H9 (cell line): ENCODE measurements around the gene ULK4. TPM values are rescaled to one million over a fixed set of nuclear protein-coding genes. Genes with fewer than 3 reads are reported as not detected.

Experiments used
- DNase-seq: peaks from one replicate; pipeline ENCODE4 v3.0.0-alpha.2; 2017
- H2AFZ ChIP-seq: one replicate; pipeline ENCODE4 v1.6.1; 2013; ENCODE audit warnings: mild to moderate bottlenecking, low read length, control low read depth, moderate library complexity
- H2AK5ac ChIP-seq: 2 replicates; pipeline ENCODE4 v1.6.1; 2013; ENCODE audit warnings: low read length, control low read depth, mixed read lengths; ENCODE audit not compliant: insufficient read length
- H2BK120ac ChIP-seq: one replicate; pipeline ENCODE4 v1.6.1; 2013; ENCODE audit warnings: low read depth, mild to moderate bottlenecking, low read length, control low read depth, inconsistent platforms; ENCODE audit not compliant: poor library complexity, severe bottlenecking
- H2BK12ac ChIP-seq: 2 replicates; pipeline ENCODE4 v1.6.1; 2013; ENCODE audit warnings: low read length, control low read depth, mixed read lengths, low read depth; ENCODE audit not compliant: insufficient read length
- H2BK15ac ChIP-seq: 2 replicates; pipeline ENCODE4 v1.6.1; 2013; ENCODE audit warnings: low read depth, low read length, control low read depth
- H2BK20ac ChIP-seq: one replicate; pipeline ENCODE4 v1.6.1; 2013; ENCODE audit warnings: low read depth, mild to moderate bottlenecking, low read length, control low read depth, inconsistent platforms; ENCODE audit not compliant: poor library complexity, severe bottlenecking
- H2BK5ac ChIP-seq: 2 replicates; pipeline ENCODE4 v1.6.1; 2013; ENCODE audit warnings: low read length, control low read depth, mixed read lengths; ENCODE audit not compliant: insufficient read length
- H3K14ac ChIP-seq: 2 replicates; pipeline ENCODE4 v1.6.1; 2013; ENCODE audit warnings: low read length, control low read depth; ENCODE audit not compliant: insufficient read depth
- H3K18ac ChIP-seq: 2 replicates; pipeline ENCODE4 v1.6.1; 2013; ENCODE audit warnings: low read depth, mild to moderate bottlenecking, mixed read lengths, low read length, control low read depth; ENCODE audit not compliant: insufficient read length
- H3K23ac ChIP-seq: 2 replicates; pipeline ENCODE4 v1.6.1; 2013; ENCODE audit warnings: low read length, control low read depth, mixed read lengths, low read depth; ENCODE audit not compliant: insufficient read length
- H3K23me2 ChIP-seq: 2 replicates; pipeline ENCODE4 v1.6.1; 2013; ENCODE audit warnings: low read depth, mild to moderate bottlenecking, mixed read lengths, low read length, control low read depth; ENCODE audit not compliant: insufficient read length, poor library complexity, severe bottlenecking
- H3K27ac ChIP-seq: 2 replicates; pipeline ENCODE4 v1.5.1; 2013; ENCODE audit warnings: low read length, control low read depth, mixed read lengths, low read depth; ENCODE audit not compliant: insufficient read length
- H3K27me3 ChIP-seq: 2 replicates; pipeline ENCODE4 v1.6.1; 2013; ENCODE audit warnings: low read length, control low read depth, inconsistent platforms; ENCODE audit not compliant: insufficient read depth
- H3K4ac ChIP-seq: 2 replicates; pipeline ENCODE4 v1.6.1; 2013; ENCODE audit warnings: low read depth, mild to moderate bottlenecking, control low read depth, inconsistent platforms, low read length, moderate library complexity
- H3K4me1 ChIP-seq: 2 replicates; pipeline ENCODE4 v1.6.1; 2013; ENCODE audit warnings: low read length, control low read depth, inconsistent platforms; ENCODE audit not compliant: insufficient read depth
- H3K4me2 ChIP-seq: 2 replicates; pipeline ENCODE4 v1.6.1; 2013; ENCODE audit warnings: low read length, control low read depth, mixed read lengths; ENCODE audit not compliant: insufficient read length, insufficient read depth
- H3K56ac ChIP-seq: 2 replicates; pipeline ENCODE4 v1.6.1; 2013; ENCODE audit warnings: low read depth, mild to moderate bottlenecking, mixed read lengths, low read length, control low read depth; ENCODE audit not compliant: insufficient read length
- H3K79me1 ChIP-seq: 2 replicates; pipeline ENCODE4 v1.6.1; 2013; ENCODE audit warnings: low read depth, mild to moderate bottlenecking, moderate library complexity, low read length, control low read depth, inconsistent platforms; ENCODE audit not compliant: insufficient read depth, poor library complexity, severe bottlenecking
- H3K79me2 ChIP-seq: 2 replicates; pipeline ENCODE4 v1.6.1; 2013; ENCODE audit warnings: low read length, control low read depth, inconsistent platforms; ENCODE audit not compliant: insufficient read depth
- H3K9ac ChIP-seq: 2 replicates; pipeline ENCODE4 v1.6.1; 2013; ENCODE audit warnings: low read length, control low read depth, mixed read lengths; ENCODE audit not compliant: insufficient read length; ENCODE audit errors: extremely low read depth
- H3K9me3 ChIP-seq: one replicate; pipeline ENCODE4 v1.6.1; 2013; ENCODE audit warnings: low read depth, low read length, inconsistent platforms; ENCODE audit not compliant: control insufficient read depth
- H3T11ph ChIP-seq: one replicate; pipeline ENCODE4 v1.6.1; 2013; ENCODE audit warnings: mild to moderate bottlenecking, low read length, control low read depth, inconsistent platforms
- H4K20me1 ChIP-seq: one replicate; pipeline ENCODE4 v1.6.1; 2013; ENCODE audit not compliant: control insufficient read depth, insufficient read length, insufficient read depth
- H4K5ac ChIP-seq: 2 replicates; pipeline ENCODE4 v1.6.1; 2013; ENCODE audit warnings: low read depth, mild to moderate bottlenecking, mixed read lengths, low read length, control low read depth; ENCODE audit not compliant: insufficient read length
- H4K8ac ChIP-seq: replicated peaks from 2 replicates; pipeline ENCODE4 v1.6.1; 2013; ENCODE audit warnings: low read length, control low read depth, mixed read lengths, low read depth; ENCODE audit not compliant: insufficient read length
- H4K91ac ChIP-seq: 2 replicates; pipeline ENCODE4 v1.6.1; 2013; ENCODE audit warnings: low read depth, mild to moderate bottlenecking, moderate library complexity, mixed read lengths, low read length, control low read depth; ENCODE audit not compliant: insufficient read length
- H3K27ac Mint-ChIP-seq, 3 experiments: 2 replicates in 2 of 3; 3 replicates in 1 of 3; pipeline ENCODE4 v1.8.0; 2020 to 2021; ENCODE audit warnings: mixed read lengths in 3 of 3, mild to moderate bottlenecking in 1 of 3, moderate library complexity in 1 of 3
- H3K27me3 Mint-ChIP-seq: 2 replicates; pipeline ENCODE4 v1.8.0; 2021; ENCODE audit warnings: low read depth, mild to moderate bottlenecking, moderate library complexity, mixed read lengths
- H3K36me3 Mint-ChIP-seq, 3 experiments: 2 replicates in 2 of 3; 3 replicates in 1 of 3; pipeline ENCODE4 v1.8.0; 2020 to 2021; ENCODE audit warnings: low read depth in 3 of 3, mixed read lengths in 3 of 3; ENCODE audit not compliant: insufficient read depth in 1 of 3
- H3K4me1 Mint-ChIP-seq, 2 experiments: 2 replicates each; pipeline ENCODE4 v1.8.0; 2020; ENCODE audit warnings: mixed read lengths in 2 of 2
- H3K4me3 Mint-ChIP-seq, 2 experiments: 2 replicates in 1 of 2; 3 replicates in 1 of 2; pipeline ENCODE4 v1.8.0; 2020 to 2021; ENCODE audit warnings: mild to moderate bottlenecking in 2 of 2, mixed read lengths in 2 of 2, moderate library complexity in 1 of 2
- H3K9me3 Mint-ChIP-seq, 2 experiments: 2 replicates in 1 of 2; 3 replicates in 1 of 2; pipeline ENCODE4 v1.8.0; 2020; ENCODE audit warnings: mild to moderate bottlenecking in 2 of 2, mixed read lengths in 2 of 2, moderate library complexity in 1 of 2
- WGBS: extraction: QIAGEN DNeasy Blood & Tissue Kit; methylation state at CpG from one replicate; pipeline ENCODE4 v1.1.7; 2013; ENCODE audit warnings: missing lambda C conversion rate, low lambda C conversion rate, mixed read lengths; ENCODE audit not compliant: insufficient read length; ENCODE audit errors: extremely low coverage; 5-methylcytosine and 5-hydroxymethylcytosine counted together
- total RNA-seq: library from RNA; stranded (reverse); gene quantifications from 2 replicates; pipeline ENCODE4 v1.2.1, GENCODE V29; 2021
- TF ChIP-seq, protein P1 (sequence below): fragments of 200-600 bp; sonication (generic); conservative IDR thresholded peaks from 3 replicates; pipeline ENCODE4 v1.8.0; 2021; ENCODE audit warnings: antibody characterized with exemption, mild to moderate bottlenecking

Gene ULK4
- total RNA-seq, 1 experiment from 2014 or later, result 12.9 TPM

DNA sequence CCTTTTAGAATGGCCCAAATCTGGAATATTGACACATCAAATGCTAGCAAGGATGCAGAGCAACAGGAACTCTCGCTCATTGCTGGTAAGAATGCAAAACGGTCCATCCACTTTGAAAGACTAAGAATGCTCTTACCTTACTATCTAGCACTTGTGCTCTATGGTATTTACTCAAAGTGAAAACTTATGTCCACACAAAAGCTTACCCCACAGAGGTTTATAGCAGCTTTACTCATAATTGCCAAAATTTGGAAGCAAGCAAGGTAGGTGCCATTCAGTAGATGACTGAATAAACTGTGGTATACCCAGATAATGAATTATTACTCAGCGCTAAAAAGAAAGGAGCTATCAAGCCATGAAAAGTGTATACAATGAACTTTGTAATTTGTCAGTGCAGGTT, 666.2 kb downstream of the ULK4 start:
- Histone ChIP-seq H4K20me1 (no peaks in the 10 kb centered on the region), H2BK12ac (no peak overlapping the region), H3K79me2 (no peaks in the 10 kb centered on the region), H2AFZ (no peak overlapping the region), H4K8ac (no peak overlapping the region), H2BK5ac (no peak overlapping the region), H4K5ac (no peak overlapping the region), H4K91ac (no peak overlapping the region), H2AK5ac (no peak overlapping the region), H3K14ac (no peak overlapping the region), H2BK15ac (no peak overlapping the region), H3K9me3 (no peaks in the 10 kb centered on the region), H3K4me2 (no peak overlapping the region), H3K27ac (no peak overlapping the region), H3K4me1 (no peaks in the 10 kb centered on the region), H3K23ac (no peak overlapping the region), H2BK120ac (no peak overlapping the region), H3K23me2 (no peaks in the 10 kb centered on the region), H3T11ph (no peak overlapping the region), H3K18ac (no peak overlapping the region), H3K4ac (no peak overlapping the region), H3K56ac (no peak overlapping the region), H3K79me1 (no peaks in the 10 kb centered on the region), H3K27me3 (no peaks in the 10 kb centered on the region), H3K9ac (no peak overlapping the region), H2BK20ac (no peak overlapping the region)
- Mint-ChIP-seq H3K27me3 (no peaks in the 10 kb centered on the region), H3K4me3 (no peak overlapping the region), H3K9me3 (no peaks in the 10 kb centered on the region; a peak in 1 of 5 replicates), H3K4me1 (peaks cover 4 to 8% of the 10 kb centered on the region in 2 experiments), H3K36me3 (no peaks in the 10 kb centered on the region), H3K27ac (no peak overlapping the region)
- no peak for DNase-seq
- WGBS, result no CpG with 5 or more reads among the region's 3 CpGs
- TF ChIP-seq, protein P1, sequence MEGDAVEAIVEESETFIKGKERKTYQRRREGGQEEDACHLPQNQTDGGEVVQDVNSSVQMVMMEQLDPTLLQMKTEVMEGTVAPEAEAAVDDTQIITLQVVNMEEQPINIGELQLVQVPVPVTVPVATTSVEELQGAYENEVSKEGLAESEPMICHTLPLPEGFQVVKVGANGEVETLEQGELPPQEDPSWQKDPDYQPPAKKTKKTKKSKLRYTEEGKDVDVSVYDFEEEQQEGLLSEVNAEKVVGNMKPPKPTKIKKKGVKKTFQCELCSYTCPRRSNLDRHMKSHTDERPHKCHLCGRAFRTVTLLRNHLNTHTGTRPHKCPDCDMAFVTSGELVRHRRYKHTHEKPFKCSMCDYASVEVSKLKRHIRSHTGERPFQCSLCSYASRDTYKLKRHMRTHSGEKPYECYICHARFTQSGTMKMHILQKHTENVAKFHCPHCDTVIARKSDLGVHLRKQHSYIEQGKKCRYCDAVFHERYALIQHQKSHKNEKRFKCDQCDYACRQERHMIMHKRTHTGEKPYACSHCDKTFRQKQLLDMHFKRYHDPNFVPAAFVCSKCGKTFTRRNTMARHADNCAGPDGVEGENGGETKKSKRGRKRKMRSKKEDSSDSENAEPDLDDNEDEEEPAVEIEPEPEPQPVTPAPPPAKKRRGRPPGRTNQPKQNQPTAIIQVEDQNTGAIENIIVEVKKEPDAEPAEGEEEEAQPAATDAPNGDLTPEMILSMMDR, result no peak
